Stomach (tissue), 9 donors: Measurements from ENCODE around the gene RPL29. TPM values are rescaled to one million over a fixed set of nuclear protein-coding genes. Genes with fewer than 3 reads are reported as not detected.

Experiments
- DNase-seq, 2 donors: peaks; one replicate each; pipeline versions ENCODE4 v3.0.0 to v3.0.0-alpha.2; 2013 to 2019
- H3K27ac ChIP-seq, 5 donors: fragments of 200-600 bp in 4 of 5; sonication (generic) in 4 of 5; one replicate each; pipeline ENCODE4 v1.5.1; 2013 to 2019; ENCODE audit warnings: mild to moderate bottlenecking in 1 of 5, moderate library complexity in 1 of 5
- H3K27me3 ChIP-seq, 3 donors: fragments of 200-600 bp; sonication (generic); one replicate each; pipeline ENCODE4 v1.5.1; 2017 to 2019; ENCODE audit warnings: mixed run types in 1 of 3
- H3K36me3 ChIP-seq, 4 donors: fragments of 200-600 bp; sonication (generic); 1 replicate in 3 of 4; 2 replicates in 1 of 4; pipeline ENCODE4 v1.5.1; 2016 to 2019
- H3K4me1 ChIP-seq, 4 donors: fragments of 200-600 bp; sonication (generic); one replicate each; pipeline ENCODE4 v1.5.1; 2016 to 2019
- H3K4me3 ChIP-seq, 4 donors: fragments of 200-600 bp; sonication (generic) in 3 of 4; one replicate each; pipeline ENCODE4 v1.5.1; 2016 to 2019; ENCODE audit warnings: mild to moderate bottlenecking in 1 of 4
- H3K9me3 ChIP-seq, 4 donors: fragments of 200-600 bp; sonication (generic); one replicate each; pipeline ENCODE4 v1.5.1; 2016 to 2019
- EP300 ChIP-seq: sonication (generic); formaldehyde crosslinking; IDR thresholded peaks from one replicate; pipeline ENCODE4 v1.6.1; 2017; ENCODE audit warnings: antibody characterized with exemption
- POLR2A ChIP-seq, 4 donors: fragments of 450-650 bp; IDR thresholded peaks; one replicate each; pipeline ENCODE4 v1.6.1; 2016; ENCODE audit warnings: antibody characterized with exemption in 4 of 4, control low read depth in 2 of 4, mild to moderate bottlenecking in 1 of 4, moderate library complexity in 1 of 4
- POLR2AphosphoS5 ChIP-seq, 3 donors: sonication (generic); formaldehyde crosslinking; IDR thresholded peaks; one replicate each; pipeline ENCODE4 v1.6.1; 2016; ENCODE audit warnings: antibody characterized with exemption in 3 of 3
- WGBS, 5 donors: extraction: QIAGEN DNeasy Blood & Tissue Kit in 3 of 5; methylation state at CpG; one replicate each; pipeline versions ENCODE4 v1.1.5 to v1.1.7; 2013 to 2018; 5-methylcytosine and 5-hydroxymethylcytosine counted together
- intact Hi-C: fragments of 100-400 bp; cut with DNase I; formaldehyde crosslinking; loops from one replicate; pipeline ENCODE4 v1.15.1; 2023; ENCODE audit warnings: low total_unique reads
- polyA plus RNA-seq, 3 donors: library from polyadenylated mRNA; stranded (reverse); fragments of 200-250 nt; gene quantifications; one replicate each; pipeline ENCODE4 v1.2.3, GENCODE V29; 2013
- total RNA-seq, 5 donors: library from RNA; depleted of rRNA; stranded (reverse); fragments of >200 nt; gene quantifications; one replicate each; pipeline versions ENCODE4 v1.1.0 to v1.2.3, GENCODE V29; 2014 to 2016
- TF ChIP-seq, protein P1 (sequence below), 7 experiments: fragments of 450-650 bp in 4 of 7; fragments of 200-600 bp in 3 of 7; sonication (generic) in 3 of 7; IDR thresholded peaks; one replicate each; pipeline ENCODE4 v1.5.1; 2016 to 2019; ENCODE audit warnings: antibody characterized with exemption in 7 of 7, control low read depth in 2 of 7, mild to moderate bottlenecking in 1 of 7
- donor health status: healthy with polysubstance abuse.
- donor health status: Bipolar disorder and iron deficiency.
- donor health status: healthy.

Gene RPL29
- total and polyA plus RNA-seq, 8 donors: 144 to 3,071 (median 1,266) TPM

DNA sequence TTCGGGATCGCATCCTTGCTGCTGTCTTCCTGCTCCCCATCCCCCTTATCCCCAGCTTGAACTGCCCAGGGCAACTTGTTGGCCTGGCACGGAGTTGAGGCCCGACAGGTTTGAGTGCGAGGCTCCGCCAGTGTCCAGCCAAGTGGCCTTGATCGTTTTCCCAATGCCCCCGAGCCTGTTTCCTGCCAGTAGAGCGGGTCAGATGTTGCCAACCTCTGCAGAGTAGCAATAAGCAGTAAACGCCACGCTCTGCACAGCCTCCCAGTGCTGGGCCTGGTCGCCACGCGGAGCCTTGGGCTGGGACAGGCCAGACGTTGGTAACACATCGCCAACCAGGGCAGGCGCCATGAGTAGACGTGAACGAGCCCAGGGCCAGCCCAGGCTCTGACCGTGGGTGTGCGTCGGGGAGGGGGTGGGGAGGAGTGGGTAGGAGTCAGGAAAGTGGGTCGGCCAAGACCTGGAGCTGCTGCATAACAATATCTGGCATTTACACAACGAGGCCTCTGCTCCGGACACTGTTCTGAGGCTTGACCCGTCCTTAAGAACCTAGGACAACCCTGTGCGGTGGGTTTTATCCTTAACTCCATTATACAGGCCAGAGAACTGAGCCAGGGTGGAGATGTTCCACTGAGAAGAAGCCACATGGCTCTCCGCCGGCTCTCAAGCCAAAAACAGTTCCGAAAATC lies 21.3 kb downstream of the RPL29 start:
- H3K9me3 ChIP-seq: no peaks in the 10 kb centered on the region

DNA sequence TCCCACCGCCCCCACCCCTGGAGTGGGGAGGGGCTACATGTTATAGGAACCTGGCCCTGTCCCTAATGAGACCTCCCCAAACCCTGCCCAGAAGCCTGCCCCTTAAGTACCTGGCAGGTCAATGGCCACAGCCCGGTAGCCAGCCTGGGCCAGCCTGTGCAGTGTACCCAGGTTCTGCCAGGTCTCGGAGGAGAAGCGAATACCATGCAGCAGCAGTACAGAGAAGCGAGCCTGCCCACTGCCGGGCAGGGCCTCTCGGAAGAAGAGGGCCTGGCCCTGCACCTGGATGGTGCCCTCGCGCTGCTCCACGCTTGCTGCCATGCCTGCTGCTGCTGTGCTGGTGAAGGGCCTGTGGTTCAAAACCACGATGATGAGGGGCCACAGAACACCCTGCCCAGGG lies 24.3 kb downstream of the RPL29 start:
- DNase-seq: no peak
- Histone ChIP-seq H3K4me1 (peaks cover 33 to 90% (median 72%) of the 10 kb centered on the region in 4 donors), H3K36me3 (peaks cover 0 to 7% (median 2%) of the 10 kb centered on the region in 4 donors), H3K9me3 (no peaks in the 10 kb centered on the region), H3K4me3 (no peak overlapping the region), H3K27me3 (peaks cover 0 to 5% (median 0%) of the 10 kb centered on the region in 3 donors), H3K27ac (peak overlapping the region in 3 of 5 donors; percentile 8 to 42 (median 19))
- intact Hi-C loops: no loop called here
- 80 to 91% (median 86%) methylated on average over 10 to 11 of the region's 11 CpGs for WGBS, 5 donors
- TF ChIP-seq EP300 (no peak), POLR2A (IDR thresholded peaks at IDR 0.05) (no peak), POLR2AphosphoS5 (IDR thresholded peaks at IDR 0.05) (no peak)
- TF ChIP-seq, protein P1, sequence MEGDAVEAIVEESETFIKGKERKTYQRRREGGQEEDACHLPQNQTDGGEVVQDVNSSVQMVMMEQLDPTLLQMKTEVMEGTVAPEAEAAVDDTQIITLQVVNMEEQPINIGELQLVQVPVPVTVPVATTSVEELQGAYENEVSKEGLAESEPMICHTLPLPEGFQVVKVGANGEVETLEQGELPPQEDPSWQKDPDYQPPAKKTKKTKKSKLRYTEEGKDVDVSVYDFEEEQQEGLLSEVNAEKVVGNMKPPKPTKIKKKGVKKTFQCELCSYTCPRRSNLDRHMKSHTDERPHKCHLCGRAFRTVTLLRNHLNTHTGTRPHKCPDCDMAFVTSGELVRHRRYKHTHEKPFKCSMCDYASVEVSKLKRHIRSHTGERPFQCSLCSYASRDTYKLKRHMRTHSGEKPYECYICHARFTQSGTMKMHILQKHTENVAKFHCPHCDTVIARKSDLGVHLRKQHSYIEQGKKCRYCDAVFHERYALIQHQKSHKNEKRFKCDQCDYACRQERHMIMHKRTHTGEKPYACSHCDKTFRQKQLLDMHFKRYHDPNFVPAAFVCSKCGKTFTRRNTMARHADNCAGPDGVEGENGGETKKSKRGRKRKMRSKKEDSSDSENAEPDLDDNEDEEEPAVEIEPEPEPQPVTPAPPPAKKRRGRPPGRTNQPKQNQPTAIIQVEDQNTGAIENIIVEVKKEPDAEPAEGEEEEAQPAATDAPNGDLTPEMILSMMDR (IDR thresholded peaks at IDR 0.05): no peak

More for the DNA sequence above, 21.3 kb downstream of the RPL29 start:
- Histone ChIP-seq H3K27ac (peak overlapping the region; percentile 88 to 97 (median 95)), H3K4me1 (peaks cover 21 to 70% (median 50%) of the 10 kb centered on the region in 4 donors), H3K27me3 (no peaks in the 10 kb centered on the region), H3K36me3 (peaks cover 0 to 7% (median 2%) of the 10 kb centered on the region in 4 donors), H3K4me3 (peak overlapping the region; percentile 61 to 75 (median 65))
- TF ChIP-seq, protein P1 (IDR thresholded peaks at IDR 0.05): peak in 1 of 7 experiments; percentile 25
- no peak for TF ChIP-seq POLR2A (IDR thresholded peaks at IDR 0.05)
- DNase-seq: peak in 1 of 2 donors; percentile 63
- intact Hi-C loops: no loop called here
- 5 to 15% (median 13%) methylated on average over 20 to 30 of the region's 30 CpGs for WGBS, 5 donors

DNA sequence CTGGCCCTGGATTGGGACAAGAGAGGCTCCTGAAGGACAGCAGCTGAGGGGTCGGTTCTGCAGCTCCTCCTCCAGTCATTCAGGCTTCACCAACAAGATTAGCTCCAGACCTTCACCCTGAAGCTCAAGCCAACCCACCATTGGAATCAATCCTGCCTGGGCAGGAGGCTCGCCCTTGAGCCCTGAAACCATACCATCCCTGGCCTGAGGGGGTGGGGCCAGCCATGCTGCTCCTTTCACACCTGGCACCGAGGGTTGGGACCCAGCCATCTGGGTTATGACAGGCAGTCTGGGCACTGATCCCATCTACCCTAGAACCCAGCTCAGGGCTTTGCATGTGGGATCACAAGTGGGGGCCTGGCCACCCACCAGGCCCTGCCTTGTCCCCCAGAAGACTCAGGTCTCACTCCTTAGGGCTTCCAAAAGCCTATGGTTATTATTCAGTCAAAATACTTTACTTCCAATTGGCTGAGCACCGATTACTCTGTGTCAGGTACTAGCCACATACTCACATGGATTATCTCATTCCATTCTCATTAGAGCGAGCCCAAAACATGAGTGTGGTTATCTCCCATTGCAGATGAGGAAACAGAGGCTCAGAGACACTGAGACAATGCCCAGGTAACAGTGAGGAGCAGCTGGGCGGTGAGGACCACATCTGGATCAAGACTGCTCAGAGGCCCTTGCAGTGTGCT lies 24.9 kb downstream of the RPL29 start:
- WGBS, 5 donors: 53 to 70% (median 55%) methylated on average over 4 to 6 of the region's 6 CpGs
- H3K27me3 ChIP-seq: peaks cover 0 to 5% (median 0%) of the 10 kb centered on the region in 3 donors
- no peaks in the 10 kb centered on the region for H3K9me3 ChIP-seq
- peak in 1 of 2 donors; percentile 60 for DNase-seq
- H3K4me3 ChIP-seq: no peak overlapping the region
- intact Hi-C loops: no loop called here
- peaks cover 33 to 90% (median 74%) of the 10 kb centered on the region in 4 donors for H3K4me1 ChIP-seq
- H3K36me3 ChIP-seq: peaks cover 0 to 7% (median 2%) of the 10 kb centered on the region in 4 donors
- H3K27ac ChIP-seq: peak overlapping the region in 3 of 5 donors; percentile 8 to 42 (median 19)
- TF ChIP-seq, protein P1 (IDR thresholded peaks at IDR 0.05): no peak
- TF ChIP-seq POLR2A (IDR thresholded peaks at IDR 0.05) (no peak), EP300 (no peak), POLR2AphosphoS5 (IDR thresholded peaks at IDR 0.05) (no peak)

DNA sequence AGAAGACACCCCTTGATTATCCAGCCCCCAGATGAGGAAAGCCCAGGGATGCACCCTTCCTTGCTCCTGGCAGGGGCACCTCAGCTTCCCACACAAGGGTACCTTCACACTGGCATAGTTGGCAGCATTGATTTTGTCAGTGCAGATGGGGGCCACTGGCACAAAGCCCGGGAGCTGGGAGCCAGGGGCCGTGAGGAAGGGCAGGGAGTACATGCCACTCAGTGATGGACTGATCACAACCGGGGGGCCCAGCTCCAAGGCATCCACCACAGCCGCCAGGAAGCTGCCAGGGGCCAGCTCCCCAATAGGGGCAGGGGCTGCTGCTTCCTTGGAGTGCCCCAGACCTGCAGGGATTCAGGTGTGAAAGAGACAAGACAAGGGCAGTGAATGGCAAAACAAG lies 25.9 kb downstream of the RPL29 start:
- H3K27ac ChIP-seq: peak overlapping the region in 1 of 5 donors; percentile 42
- peaks cover 0 to 7% (median 2%) of the 10 kb centered on the region in 4 donors for H3K36me3 ChIP-seq
- no peak overlapping the region for H3K4me3 ChIP-seq
- WGBS, 5 donors: 66 to 81% (median 74%) methylated on average over 4 of the region's 4 CpGs
- TF ChIP-seq, protein P1 (IDR thresholded peaks at IDR 0.05): no peak
- DNase-seq: no peak
- H3K4me1 ChIP-seq: peaks cover 34 to 90% (median 74%) of the 10 kb centered on the region in 4 donors
- intact Hi-C loops: no loop called here
- H3K9me3 ChIP-seq: no peaks in the 10 kb centered on the region
- peaks cover 0 to 5% (median 0%) of the 10 kb centered on the region in 3 donors for H3K27me3 ChIP-seq
